ENCODE data around the gene GSTM3. TPM values are rescaled to one million over a fixed set of nuclear protein-coding genes. Genes with fewer than 3 reads are reported as not detected.

The GSTM3 gene
- total RNA-seq, 1 experiment from 2014 or later = 2.2 TPM

GRCh38 chr1:109787211-109787844 is 46.5 kb upstream of the GSTM3 start (continued):
- TF ChIP-seq ARID4B (CRISPR knock-in tag; IDR thresholded peaks at IDR 0.05; ENCODE audit: borderline replicate concordance) (no peak), IRF2 (CRISPR knock-in tag; IDR thresholded peaks at IDR 0.05; ENCODE audit: borderline replicate concordance, low read depth) (no peak), NR3C1 (CRISPR knock-in tag; conservative IDR thresholded peaks at IDR 0.05; ENCODE audit: low read depth) (no peak)

DNA sequence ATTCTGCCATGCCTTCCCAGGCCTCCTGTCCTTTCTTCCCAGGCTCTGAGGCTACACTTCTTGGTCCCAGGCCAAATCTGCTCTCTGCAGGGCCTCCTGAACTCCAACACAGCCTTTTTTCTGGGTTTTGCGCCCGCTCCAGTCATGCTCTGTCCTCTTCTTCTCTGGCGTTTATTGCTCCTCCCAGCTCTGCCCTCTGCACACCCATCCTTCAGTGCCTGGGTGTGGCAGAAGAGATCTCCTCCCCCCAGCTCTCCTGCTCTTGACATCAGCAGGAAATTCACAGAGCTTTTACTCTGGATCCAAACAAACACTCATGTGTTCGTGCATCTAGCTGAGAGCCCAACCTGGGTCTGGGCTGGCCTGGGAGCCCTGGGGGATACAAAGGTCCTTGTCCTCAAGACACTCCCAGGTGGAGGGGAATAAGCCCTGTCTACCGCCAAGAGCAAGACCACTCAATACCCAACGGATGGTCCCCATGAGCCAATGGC is 45.7 kb upstream of the GSTM3 start:
- Mint-ChIP-seq H3K27ac (no peak overlapping the region), H3K9me3 (peaks cover 3% of the 10 kb centered on the region; the same call in 1 of the 2 replicates), H3K36me3 (peaks cover 2% of the 10 kb centered on the region; the same call in 1 of the 2 replicates), H3K4me3 (no peak overlapping the region), H3K27me3 (ENCODE audit: low read depth) (no peaks in the 10 kb centered on the region), H3K4me1 (peaks cover 28% of the 10 kb centered on the region)
- CTCF ChIA-PET = interaction anchor here (1.3 to 17.4 kb wide), 2 partner anchors 10 to 196 kb away, joined by 3 to 341 read pairs; partner anchors contain the start of gene AHCYL1
- DNase-seq (ENCODE audit: low spot score) (no peak), ATAC-seq (no peak)
- POLR2A ChIA-PET = interaction anchor here (1.1 to 1.3 kb wide), 2 partner anchors 121 to 198 kb away, joined by 3 read pairs; partner anchors contain the start of gene AHCYL1
- no peak for TF ChIP-seq HMGA2 (CRISPR knock-in tag; IDR thresholded peaks at IDR 0.05)
- no peak for TF ChIP-seq FOXP4 (CRISPR knock-in tag; IDR thresholded peaks at IDR 0.05)

DNA sequence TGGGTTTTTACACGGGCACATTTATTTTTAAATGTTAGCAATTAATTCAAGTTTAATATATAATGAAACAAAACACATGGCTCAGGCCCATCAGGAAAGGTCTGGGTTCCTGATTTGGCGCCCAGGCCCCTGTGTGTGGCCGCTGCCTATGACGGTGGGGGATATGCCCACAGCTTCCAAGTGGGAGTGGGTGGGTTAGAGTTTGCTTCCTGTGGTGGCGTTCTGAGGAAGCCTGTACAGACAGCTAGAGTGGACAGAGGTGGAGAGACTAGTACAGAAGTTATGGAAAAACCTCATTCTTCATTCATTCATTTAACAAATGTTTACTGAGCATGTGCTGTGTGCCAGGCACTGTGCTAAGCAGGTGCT is 45.3 kb upstream of the GSTM3 start:
- no peaks in the 10 kb centered on the region for H3K27me3 Mint-ChIP-seq (ENCODE audit: low read depth)
- H3K4me1 Mint-ChIP-seq = peaks cover 23% of the 10 kb centered on the region
- peaks cover 3% of the 10 kb centered on the region for H3K36me3 Mint-ChIP-seq
- DNase-seq (ENCODE audit: low spot score) (no peak), ATAC-seq (no peak)
- no peak overlapping the region for H3K4me3 Mint-ChIP-seq
- H3K27ac Mint-ChIP-seq = no peak overlapping the region
- ChIA-PET POLR2A (interaction anchor here (1.1 kb wide), 1 partner anchor 121 kb away, joined by 3 read pairs; no protein-coding TSS in a partner anchor), CTCF (interaction anchor here (1.3 to 17.4 kb wide), 2 partner anchors 9 to 196 kb away, joined by 3 to 341 read pairs; partner anchors contain the start of gene AHCYL1)
- no peak for TF ChIP-seq ARID4B (CRISPR knock-in tag; IDR thresholded peaks at IDR 0.05; ENCODE audit: borderline replicate concordance)
- no peak for TF ChIP-seq GTF2I (CRISPR knock-in tag; conservative IDR thresholded peaks at IDR 0.05)
- TF ChIP-seq SMAD4 (CRISPR knock-in tag; IDR thresholded peaks at IDR 0.05) = no peak
- no peak for TF ChIP-seq ZNF281 (CRISPR knock-in tag; IDR thresholded peaks at IDR 0.05)
- no peak for TF ChIP-seq CREM (CRISPR knock-in tag; IDR thresholded peaks at IDR 0.05)
- no peak for TF ChIP-seq ATF6 (CRISPR knock-in tag; IDR thresholded peaks at IDR 0.05)
- TF ChIP-seq JUN (CRISPR knock-in tag; IDR thresholded peaks at IDR 0.05) = no peak
- H3K9me3 Mint-ChIP-seq = peaks cover 7% of the 10 kb centered on the region
